ENCODE measurements around the gene ZSCAN22.

GRCh38 chr19:58368561-58369360, 42.0 kb downstream of the ZSCAN22 start:
- TF ChIP-seq, protein P1, sequence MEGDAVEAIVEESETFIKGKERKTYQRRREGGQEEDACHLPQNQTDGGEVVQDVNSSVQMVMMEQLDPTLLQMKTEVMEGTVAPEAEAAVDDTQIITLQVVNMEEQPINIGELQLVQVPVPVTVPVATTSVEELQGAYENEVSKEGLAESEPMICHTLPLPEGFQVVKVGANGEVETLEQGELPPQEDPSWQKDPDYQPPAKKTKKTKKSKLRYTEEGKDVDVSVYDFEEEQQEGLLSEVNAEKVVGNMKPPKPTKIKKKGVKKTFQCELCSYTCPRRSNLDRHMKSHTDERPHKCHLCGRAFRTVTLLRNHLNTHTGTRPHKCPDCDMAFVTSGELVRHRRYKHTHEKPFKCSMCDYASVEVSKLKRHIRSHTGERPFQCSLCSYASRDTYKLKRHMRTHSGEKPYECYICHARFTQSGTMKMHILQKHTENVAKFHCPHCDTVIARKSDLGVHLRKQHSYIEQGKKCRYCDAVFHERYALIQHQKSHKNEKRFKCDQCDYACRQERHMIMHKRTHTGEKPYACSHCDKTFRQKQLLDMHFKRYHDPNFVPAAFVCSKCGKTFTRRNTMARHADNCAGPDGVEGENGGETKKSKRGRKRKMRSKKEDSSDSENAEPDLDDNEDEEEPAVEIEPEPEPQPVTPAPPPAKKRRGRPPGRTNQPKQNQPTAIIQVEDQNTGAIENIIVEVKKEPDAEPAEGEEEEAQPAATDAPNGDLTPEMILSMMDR (IDR thresholded peaks at IDR 0.05; ENCODE audit: low read length) = no peak
- no peak for TF ChIP-seq EZH2 (IDR thresholded peaks at IDR 0.05; ENCODE audit: borderline replicate concordance, low read length)

All from OCI-LY1 (cell line).